Astrocyte (in vitro differentiated cells and primary cell): ENCODE measurements around the gene R3HDML. TPM values are rescaled to one million over a fixed set of nuclear protein-coding genes. Genes with fewer than 3 reads are reported as not detected.
A peak's percentile ranks its signal among the peaks of the same experiment; 100 is the strongest.

ENCODE experiments used
- DNase-seq: peaks from one replicate; pipeline ENCODE4 v3.0.0-alpha.2; 2010; ENCODE audit warnings: low read depth
- FAIRE-seq: peaks from 2 replicates; lab custom pipeline; 2011; peaks lifted over from hg19 to GRCh38; lab: Jason Lieb, UNC
- H2AFZ ChIP-seq: 2 replicates; pipeline ENCODE4 v1.6.0; 2012; ENCODE audit warnings: low read depth, low read length, inconsistent platforms
- H3K27ac ChIP-seq: 2 replicates; pipeline ENCODE4 v1.5.1; 2011; ENCODE audit warnings: low read depth, low read length, inconsistent platforms
- H3K27me3 ChIP-seq: 2 replicates; pipeline ENCODE4 v1.6.0; 2011; ENCODE audit warnings: low read length, inconsistent platforms; ENCODE audit not compliant: insufficient read depth
- H3K36me3 ChIP-seq: 2 replicates; pipeline ENCODE4 v1.5.1; 2011; ENCODE audit warnings: low read length, inconsistent platforms; ENCODE audit not compliant: insufficient read depth
- H3K4me1 ChIP-seq: 2 replicates; pipeline ENCODE4 v1.5.1; 2011; ENCODE audit warnings: low read length, inconsistent platforms; ENCODE audit not compliant: insufficient read depth
- H3K4me2 ChIP-seq: 2 replicates; pipeline ENCODE4 v1.6.0; 2012; ENCODE audit warnings: low read length, inconsistent platforms
- H3K4me3 ChIP-seq: 2 replicates; pipeline ENCODE4 v1.5.1; 2011; ENCODE audit warnings: low read depth, mild to moderate bottlenecking, low read length, inconsistent platforms; ENCODE audit not compliant: insufficient read depth
- H3K79me2 ChIP-seq: 2 replicates; pipeline ENCODE4 v1.6.0; 2012; ENCODE audit warnings: mild to moderate bottlenecking, low read length, inconsistent platforms; ENCODE audit not compliant: insufficient read depth
- H3K9ac ChIP-seq: 2 replicates; pipeline ENCODE4 v1.6.0; 2012; ENCODE audit warnings: mild to moderate bottlenecking, low read length, inconsistent platforms
- H3K9me3 ChIP-seq: 2 replicates; pipeline ENCODE4 v1.5.1; 2012; ENCODE audit warnings: low read depth, mild to moderate bottlenecking, low read length, inconsistent platforms; ENCODE audit not compliant: insufficient read depth
- H4K20me1 ChIP-seq: 2 replicates; pipeline ENCODE4 v1.6.0; 2012; ENCODE audit warnings: low read length, inconsistent platforms; ENCODE audit not compliant: insufficient read depth
- H3K27ac Mint-ChIP-seq: one replicate; pipeline ENCODE4 v1.8.0; 2021; ENCODE audit warnings: mild to moderate bottlenecking, mixed read lengths; ENCODE audit not compliant: unreplicated experiment
- H3K27me3 Mint-ChIP-seq: one replicate; pipeline ENCODE4 v1.8.0; 2021; ENCODE audit warnings: low read depth, mixed read lengths; ENCODE audit not compliant: unreplicated experiment
- H3K36me3 Mint-ChIP-seq: one replicate; pipeline ENCODE4 v1.8.0; 2021; ENCODE audit warnings: low read depth, mixed read lengths; ENCODE audit not compliant: unreplicated experiment
- H3K4me1 Mint-ChIP-seq: one replicate; pipeline ENCODE4 v1.8.0; 2021; ENCODE audit warnings: low read depth, mixed read lengths; ENCODE audit not compliant: unreplicated experiment
- H3K4me3 Mint-ChIP-seq: one replicate; pipeline ENCODE4 v1.8.0; 2021; ENCODE audit warnings: mild to moderate bottlenecking, moderate library complexity, mixed read lengths; ENCODE audit not compliant: unreplicated experiment
- H3K9me3 Mint-ChIP-seq: one replicate; pipeline ENCODE4 v1.8.0; 2021; ENCODE audit warnings: mild to moderate bottlenecking, mixed read lengths; ENCODE audit not compliant: unreplicated experiment
- EZH2 ChIP-seq: IDR thresholded peaks from 2 replicates; pipeline ENCODE4 v1.6.1; 2012; ENCODE audit warnings: mild to moderate bottlenecking, low read length, inconsistent platforms; ENCODE audit not compliant: insufficient read depth
- total RNA-seq: library from RNA; stranded (reverse); gene quantifications from 2 replicates; pipeline ENCODE4 v1.2.1, GENCODE V29; 2021
- TF ChIP-seq, protein P1 (sequence below): IDR thresholded peaks from 2 replicates; pipeline ENCODE4 v1.5.1; 2011; ENCODE audit warnings: low read depth, mild to moderate bottlenecking, inconsistent platforms, low read length, moderate library complexity; ENCODE audit not compliant: insufficient read depth

Gene R3HDML
- total RNA-seq, 1 donor from 2014 or later = 0.25 TPM

DNA sequence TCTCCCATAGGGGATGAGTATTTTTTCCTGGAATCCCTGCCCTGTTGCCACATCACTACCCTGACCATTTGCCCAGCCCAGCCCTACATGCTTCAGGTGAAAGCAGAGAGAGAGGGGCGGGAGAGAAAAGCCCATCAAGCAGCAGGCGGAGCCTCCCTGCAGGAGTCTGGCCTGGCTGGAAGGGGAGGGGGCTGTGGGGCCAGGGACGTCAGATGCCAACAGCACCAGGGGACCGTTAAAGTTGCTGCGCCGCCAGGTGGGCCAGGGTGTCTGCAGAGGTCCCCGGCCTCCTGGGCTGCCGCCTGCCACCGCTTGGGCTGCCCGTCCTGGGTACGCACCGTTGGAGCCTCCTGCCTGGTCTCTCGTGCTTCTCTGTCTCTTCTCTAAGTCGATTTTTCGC lies 757 bp upstream of the R3HDML start:
- Mint-ChIP-seq H3K9me3 (peaks cover 3% of the 10 kb centered on the region), H3K4me1 (peaks cover 18% of the 10 kb centered on the region), H3K36me3 (no peaks in the 10 kb centered on the region), H3K27me3 (peaks cover 6% of the 10 kb centered on the region), H3K4me3 (peak overlapping the region; percentile 1), H3K27ac (no peak overlapping the region)
- Histone ChIP-seq H3K79me2 (no peaks in the 10 kb centered on the region), H4K20me1 (no peaks in the 10 kb centered on the region), H3K36me3 (no peaks in the 10 kb centered on the region), H3K9ac (no peak overlapping the region), H3K27ac (no peak overlapping the region), H3K4me2 (no peak overlapping the region), H3K27me3 (peaks cover 27% of the 10 kb centered on the region), H3K4me3 (no peak overlapping the region), H3K4me1 (no peaks in the 10 kb centered on the region), H3K9me3 (no peaks in the 10 kb centered on the region), H2AFZ (no peak overlapping the region)
- TF ChIP-seq EZH2 = no peak
- TF ChIP-seq, protein P1, sequence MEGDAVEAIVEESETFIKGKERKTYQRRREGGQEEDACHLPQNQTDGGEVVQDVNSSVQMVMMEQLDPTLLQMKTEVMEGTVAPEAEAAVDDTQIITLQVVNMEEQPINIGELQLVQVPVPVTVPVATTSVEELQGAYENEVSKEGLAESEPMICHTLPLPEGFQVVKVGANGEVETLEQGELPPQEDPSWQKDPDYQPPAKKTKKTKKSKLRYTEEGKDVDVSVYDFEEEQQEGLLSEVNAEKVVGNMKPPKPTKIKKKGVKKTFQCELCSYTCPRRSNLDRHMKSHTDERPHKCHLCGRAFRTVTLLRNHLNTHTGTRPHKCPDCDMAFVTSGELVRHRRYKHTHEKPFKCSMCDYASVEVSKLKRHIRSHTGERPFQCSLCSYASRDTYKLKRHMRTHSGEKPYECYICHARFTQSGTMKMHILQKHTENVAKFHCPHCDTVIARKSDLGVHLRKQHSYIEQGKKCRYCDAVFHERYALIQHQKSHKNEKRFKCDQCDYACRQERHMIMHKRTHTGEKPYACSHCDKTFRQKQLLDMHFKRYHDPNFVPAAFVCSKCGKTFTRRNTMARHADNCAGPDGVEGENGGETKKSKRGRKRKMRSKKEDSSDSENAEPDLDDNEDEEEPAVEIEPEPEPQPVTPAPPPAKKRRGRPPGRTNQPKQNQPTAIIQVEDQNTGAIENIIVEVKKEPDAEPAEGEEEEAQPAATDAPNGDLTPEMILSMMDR = no peak
- DNase-seq = no peak
- FAIRE-seq = no peak

- Histone ChIP-seq H3K4me1 (no peaks in the 10 kb centered on the region), H4K20me1 (no peaks in the 10 kb centered on the region), H3K27me3 (peaks cover 3% of the 10 kb centered on the region), H3K4me3 (no peak overlapping the region), H3K27ac (no peak overlapping the region), H2AFZ (peak overlapping the region; percentile 47), H3K36me3 (no peaks in the 10 kb centered on the region), H3K4me2 (no peak overlapping the region), H3K79me2 (no peaks in the 10 kb centered on the region), H3K9ac (no peak overlapping the region), H3K9me3 (no peaks in the 10 kb centered on the region)
- Mint-ChIP-seq H3K4me1 (peaks cover 4% of the 10 kb centered on the region), H3K27me3 (peaks cover 3% of the 10 kb centered on the region), H3K9me3 (peaks cover 3% of the 10 kb centered on the region), H3K4me3 (no peak overlapping the region), H3K27ac (peak overlapping the region; percentile 34), H3K36me3 (no peaks in the 10 kb centered on the region)
- DNase-seq (no peak), FAIRE-seq (no peak)
- TF ChIP-seq, protein P1 = no peak
- no peak for TF ChIP-seq EZH2
These were observed 5.4 kb downstream of the R3HDML start for GRCh38 chr20:44342248-44342647.

DNA sequence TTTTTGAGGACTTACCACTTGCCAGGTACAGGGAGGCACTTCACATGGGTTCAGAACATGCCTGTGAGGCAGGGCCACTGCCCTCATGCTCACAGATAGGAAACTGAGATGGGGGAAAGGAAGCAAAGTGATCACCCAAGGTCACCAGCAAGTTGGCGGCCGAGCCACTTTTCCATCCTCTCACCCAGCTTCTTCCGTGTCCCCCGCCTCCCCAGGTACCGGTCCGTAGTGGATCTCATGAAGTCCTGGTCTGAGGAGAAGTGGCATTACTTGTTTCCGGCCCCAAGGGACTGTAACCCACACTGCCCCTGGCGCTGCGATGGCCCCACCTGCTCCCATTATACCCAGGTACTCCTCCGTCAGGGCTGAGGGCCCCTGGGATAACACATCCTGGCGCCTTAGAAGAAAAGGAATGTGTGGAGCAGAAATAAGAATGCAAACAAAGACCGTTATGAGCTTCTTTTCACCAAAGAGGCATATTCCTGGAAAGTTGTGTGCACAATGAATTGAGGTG lies 6.4 kb downstream of the R3HDML start:
- H3K4me3 Mint-ChIP-seq = no peak overlapping the region
- FAIRE-seq (no peak), DNase-seq (no peak)
- H3K4me2 ChIP-seq = no peak overlapping the region
- H3K79me2 ChIP-seq = no peaks in the 10 kb centered on the region
- no peak overlapping the region for H2AFZ ChIP-seq
- H3K4me3 ChIP-seq = no peak overlapping the region
- H3K36me3 ChIP-seq = no peaks in the 10 kb centered on the region
- no peaks in the 10 kb centered on the region for H3K36me3 Mint-ChIP-seq
- no peaks in the 10 kb centered on the region for H3K9me3 ChIP-seq
- TF ChIP-seq, protein P1 = no peak
- TF ChIP-seq EZH2 = no peak
- peaks cover 3% of the 10 kb centered on the region for H3K9me3 Mint-ChIP-seq
- peaks cover 4% of the 10 kb centered on the region for H3K4me1 Mint-ChIP-seq
- no peak overlapping the region for H3K27ac Mint-ChIP-seq
- peaks cover 4% of the 10 kb centered on the region for H3K27me3 Mint-ChIP-seq
- H3K9ac ChIP-seq = no peak overlapping the region
- no peaks in the 10 kb centered on the region for H4K20me1 ChIP-seq
- no peaks in the 10 kb centered on the region for H3K4me1 ChIP-seq
- no peaks in the 10 kb centered on the region for H3K27me3 ChIP-seq
- H3K27ac ChIP-seq = no peak overlapping the region
